ENCODE data around the gene BSG.

DNA sequence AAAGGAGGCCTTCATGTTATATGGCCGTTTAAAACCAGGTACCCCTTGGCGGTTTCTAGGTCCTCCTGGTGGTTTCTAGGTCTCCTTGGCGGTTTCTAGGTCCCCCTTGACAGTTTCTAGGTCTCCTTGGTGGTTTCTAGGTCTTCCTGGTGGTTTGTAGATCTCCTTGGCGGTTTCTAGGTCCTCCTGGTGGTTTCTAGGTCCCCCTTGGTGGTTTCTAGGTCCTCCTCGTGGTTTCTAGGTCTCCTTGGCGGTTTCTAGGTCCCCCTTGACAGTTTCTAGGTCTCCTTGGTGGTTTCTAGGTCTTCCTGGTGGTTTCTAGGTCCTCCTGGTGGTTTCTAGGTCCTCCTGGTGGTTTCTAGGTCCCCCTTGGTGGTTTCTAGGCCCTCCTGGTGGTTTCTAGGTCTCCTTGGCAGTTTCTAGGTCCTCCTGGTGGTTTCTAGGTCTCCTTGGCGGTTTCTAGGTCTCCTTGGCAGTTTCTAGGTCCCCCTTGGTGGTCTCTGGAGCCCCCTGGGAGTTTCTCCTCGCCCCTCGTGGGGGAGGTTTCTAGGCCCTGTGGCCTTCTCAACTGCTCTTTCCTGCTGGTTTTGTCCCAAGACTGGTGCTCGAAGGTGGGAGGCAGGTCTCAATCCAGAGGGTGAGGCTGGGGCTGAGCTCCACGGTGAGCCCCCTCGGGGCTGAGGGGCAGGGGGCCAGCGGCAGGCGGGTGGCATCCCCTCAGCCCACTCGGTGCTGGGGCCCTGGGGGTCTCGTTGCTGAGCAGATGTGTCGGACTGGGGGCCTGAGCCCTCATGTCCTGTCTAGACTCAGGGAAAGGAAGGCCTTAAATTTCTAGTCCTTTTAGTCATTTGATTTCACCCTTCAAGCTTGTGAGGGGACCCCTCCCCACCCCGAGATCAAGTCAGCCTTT lies 25.3 kb downstream of the BSG start:
- TF ChIP-seq, protein P1, sequence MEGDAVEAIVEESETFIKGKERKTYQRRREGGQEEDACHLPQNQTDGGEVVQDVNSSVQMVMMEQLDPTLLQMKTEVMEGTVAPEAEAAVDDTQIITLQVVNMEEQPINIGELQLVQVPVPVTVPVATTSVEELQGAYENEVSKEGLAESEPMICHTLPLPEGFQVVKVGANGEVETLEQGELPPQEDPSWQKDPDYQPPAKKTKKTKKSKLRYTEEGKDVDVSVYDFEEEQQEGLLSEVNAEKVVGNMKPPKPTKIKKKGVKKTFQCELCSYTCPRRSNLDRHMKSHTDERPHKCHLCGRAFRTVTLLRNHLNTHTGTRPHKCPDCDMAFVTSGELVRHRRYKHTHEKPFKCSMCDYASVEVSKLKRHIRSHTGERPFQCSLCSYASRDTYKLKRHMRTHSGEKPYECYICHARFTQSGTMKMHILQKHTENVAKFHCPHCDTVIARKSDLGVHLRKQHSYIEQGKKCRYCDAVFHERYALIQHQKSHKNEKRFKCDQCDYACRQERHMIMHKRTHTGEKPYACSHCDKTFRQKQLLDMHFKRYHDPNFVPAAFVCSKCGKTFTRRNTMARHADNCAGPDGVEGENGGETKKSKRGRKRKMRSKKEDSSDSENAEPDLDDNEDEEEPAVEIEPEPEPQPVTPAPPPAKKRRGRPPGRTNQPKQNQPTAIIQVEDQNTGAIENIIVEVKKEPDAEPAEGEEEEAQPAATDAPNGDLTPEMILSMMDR (IDR thresholded peaks at IDR 0.05), result no peak
- TF ChIP-seq POLR2AphosphoS5 (IDR thresholded peaks at IDR 0.05; ENCODE audit: low read depth, low read length), result no peak
- TF ChIP-seq SIN3A (IDR thresholded peaks at IDR 0.05; ENCODE audit: borderline replicate concordance, insufficient read depth, low read depth, low read length), result no peak
